Thoracic aorta (tissue), 2 donors: Measurements from ENCODE around the gene RBBP5. TPM values are rescaled to one million over a fixed set of nuclear protein-coding genes. Genes with fewer than 3 reads are reported as not detected.

Experiments used
- ATAC-seq: fragments of 150-250 bp; one replicate; pipeline ENCODE4 v1.8.0; 2017; ENCODE audit warnings: low read depth; ENCODE audit not compliant: insufficient number of reproducible peaks, low FRiP score
- DNase-seq: peaks from one replicate; pipeline ENCODE4 v3.0.0-alpha.2; 2020; ENCODE audit warnings: low spot score
- H3K27ac ChIP-seq, 2 donors: fragments of 200-600 bp; sonication (generic); 1 replicate in 1 of 2; 2 replicates in 1 of 2; pipeline ENCODE4 v1.5.1; 2016; ENCODE audit warnings: mild to moderate bottlenecking in 2 of 2, moderate library complexity in 2 of 2
- H3K27me3 ChIP-seq: fragments of 200-600 bp; sonication (generic); replicated peaks from 2 replicates; pipeline ENCODE4 v1.6.0; 2016; ENCODE audit warnings: mild to moderate bottlenecking; ENCODE audit not compliant: insufficient read depth
- H3K36me3 ChIP-seq: fragments of 200-600 bp; sonication (generic); one replicate; pipeline ENCODE4 v1.5.1; 2016
- H3K4me1 ChIP-seq, 2 donors: fragments of 200-600 bp; sonication (generic); 1 replicate in 1 of 2; 2 replicates in 1 of 2; pipeline versions ENCODE4 v1.5.1 to v1.6.0; 2016; ENCODE audit warnings: low read depth in 2 of 2, mild to moderate bottlenecking in 1 of 2; ENCODE audit not compliant: control insufficient read depth in 1 of 2
- H3K4me3 ChIP-seq: fragments of 200-600 bp; sonication (generic); 2 replicates; pipeline ENCODE4 v1.5.1; 2016; ENCODE audit warnings: mild to moderate bottlenecking
- H3K9me3 ChIP-seq: fragments of 200-600 bp; sonication (generic); 2 replicates; pipeline ENCODE4 v1.5.1; 2016
- CTCF ChIP-seq: fragments of 200-600 bp; sonication (generic); IDR thresholded peaks from one replicate; pipeline ENCODE4 v1.5.1; 2019; ENCODE audit warnings: antibody characterized with exemption
- total RNA-seq, 2 donors: library from RNA; depleted of rRNA; stranded (reverse); fragments of >200 nt; gene quantifications; one replicate each; pipeline versions ENCODE4 v1.1.0 to v1.2.3, GENCODE V29; 2016

The RBBP5 gene
- total RNA-seq, 2 donors from 2014 or later = 9.2 to 13.5 TPM

- H3K4me3 ChIP-seq = no peak overlapping the region
- no peaks in the 10 kb centered on the region for H3K4me1 ChIP-seq
- DNase-seq = no peak
- H3K36me3 ChIP-seq = peaks cover 39% of the 10 kb centered on the region
- no peak for ATAC-seq
- H3K27ac ChIP-seq = no peak overlapping the region
- no peaks in the 10 kb centered on the region for H3K9me3 ChIP-seq
- no peak for TF ChIP-seq CTCF
- H3K27me3 ChIP-seq = no peaks in the 10 kb centered on the region
Observed at GRCh38 chr1:205152505-205152904, 30.7 kb upstream of the RBBP5 start.

GRCh38 chr1:205150651-205151428 lies 29.1 kb upstream of the RBBP5 start:
- Histone ChIP-seq H3K4me1 (no peaks in the 10 kb centered on the region), H3K9me3 (no peaks in the 10 kb centered on the region), H3K27me3 (no peaks in the 10 kb centered on the region), H3K4me3 (no peak overlapping the region), H3K36me3 (peaks cover 30% of the 10 kb centered on the region), H3K27ac (no peak overlapping the region)
- no peak for DNase-seq
- TF ChIP-seq CTCF = no peak
- no peak for ATAC-seq

- TF ChIP-seq CTCF = no peak
- Histone ChIP-seq H3K36me3 (peaks cover 23% of the 10 kb centered on the region), H3K4me3 (no peak overlapping the region), H3K27me3 (no peaks in the 10 kb centered on the region), H3K9me3 (no peaks in the 10 kb centered on the region), H3K27ac (no peak overlapping the region), H3K4me1 (peaks cover 7 to 16% of the 10 kb centered on the region in 2 donors)
- DNase-seq (no peak), ATAC-seq (no peak)
Observed at GRCh38 chr1:205147191-205147835, 25.5 kb upstream of the RBBP5 start.

GRCh38 chr1:205144751-205145150 lies 23.0 kb upstream of the RBBP5 start:
- TF ChIP-seq CTCF = no peak
- no peak for ATAC-seq
- peaks cover 11% of the 10 kb centered on the region for H3K36me3 ChIP-seq
- DNase-seq = no peak
- no peaks in the 10 kb centered on the region for H3K9me3 ChIP-seq
- no peak overlapping the region for H3K4me3 ChIP-seq
- no peaks in the 10 kb centered on the region for H3K27me3 ChIP-seq
- H3K4me1 ChIP-seq = peaks cover 7 to 20% of the 10 kb centered on the region in 2 donors
- peak overlapping the region; percentile 47 to 50 for H3K27ac ChIP-seq

- Histone ChIP-seq H3K9me3 (no peaks in the 10 kb centered on the region), H3K36me3 (peaks cover 11% of the 10 kb centered on the region), H3K27me3 (no peaks in the 10 kb centered on the region), H3K4me3 (no peak overlapping the region), H3K27ac (peak overlapping the region; percentile 47 to 50), H3K4me1 (peaks cover 7 to 20% of the 10 kb centered on the region in 2 donors)
- no peak for TF ChIP-seq CTCF
- DNase-seq (no peak), ATAC-seq (no peak)
Observed at GRCh38 chr1:205144046-205144720, 22.4 kb upstream of the RBBP5 start.
